M059J (cell line): Measurements from ENCODE around the gene FOXF2. TPM values are rescaled to one million over a fixed set of nuclear protein-coding genes. Genes with fewer than 3 reads are reported as not detected.

ENCODE experiments used
- DNase-seq: peaks from one replicate; pipeline ENCODE4 v3.0.0-alpha.2; 2012; ENCODE audit warnings: low read depth
- total RNA-seq: library from RNA; depleted of rRNA; stranded (reverse); fragments of >200 nt; shearing (Covaris generic); gene quantifications from 2 replicates; pipeline ENCODE4 v1.2.3, GENCODE V29; 2014

FOXF2 gene
- total RNA-seq, 1 experiment from 2014 or later: 2.7 TPM

DNA sequence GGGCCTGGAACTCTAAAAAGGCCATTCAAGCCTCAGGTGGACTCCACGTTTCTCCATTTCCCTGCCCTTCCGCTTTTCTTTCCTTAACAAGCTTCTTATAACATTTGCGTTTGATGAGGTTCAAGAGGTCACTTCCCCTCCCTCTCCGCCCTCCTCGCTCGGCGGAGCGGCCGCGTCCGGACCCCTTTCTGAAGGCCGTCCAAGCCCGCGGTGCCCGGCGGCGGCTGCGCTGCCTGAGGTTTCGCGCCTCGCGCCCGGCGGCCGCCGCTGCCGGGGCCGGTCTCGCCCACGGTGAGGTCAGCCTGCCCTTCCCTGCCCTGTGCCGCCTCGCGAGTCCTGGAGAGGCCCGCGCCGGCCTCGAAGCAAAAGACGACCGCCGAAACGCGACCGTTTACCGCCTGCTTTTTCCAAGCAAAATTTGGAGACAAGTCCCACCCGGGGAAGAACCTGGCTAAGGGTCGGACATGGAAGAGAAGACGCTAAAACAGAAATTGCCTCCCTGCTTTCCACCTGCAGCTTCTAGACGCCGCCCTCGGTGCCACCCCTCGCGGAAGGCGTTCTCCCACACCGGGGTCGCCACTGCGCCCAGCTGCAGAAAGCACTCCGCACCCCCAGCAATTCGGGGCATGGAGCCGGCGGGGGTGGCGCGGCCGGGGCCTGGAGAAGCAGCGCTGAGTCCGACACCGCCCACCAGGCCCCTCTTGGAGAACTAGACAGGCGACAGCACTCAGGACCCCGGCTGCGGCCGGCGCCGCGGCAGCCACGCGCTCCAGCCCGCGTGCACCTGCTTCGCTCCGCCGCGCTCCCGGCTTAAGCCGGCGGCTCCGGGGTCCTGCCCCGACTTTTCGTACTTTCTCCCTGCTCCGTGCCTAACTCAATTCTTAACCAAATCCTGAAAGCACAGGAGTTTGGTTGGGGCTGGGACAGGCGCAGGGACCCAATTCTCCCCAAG is 11.0 kb upstream of the FOXF2 start:
- no peak for DNase-seq

DNA sequence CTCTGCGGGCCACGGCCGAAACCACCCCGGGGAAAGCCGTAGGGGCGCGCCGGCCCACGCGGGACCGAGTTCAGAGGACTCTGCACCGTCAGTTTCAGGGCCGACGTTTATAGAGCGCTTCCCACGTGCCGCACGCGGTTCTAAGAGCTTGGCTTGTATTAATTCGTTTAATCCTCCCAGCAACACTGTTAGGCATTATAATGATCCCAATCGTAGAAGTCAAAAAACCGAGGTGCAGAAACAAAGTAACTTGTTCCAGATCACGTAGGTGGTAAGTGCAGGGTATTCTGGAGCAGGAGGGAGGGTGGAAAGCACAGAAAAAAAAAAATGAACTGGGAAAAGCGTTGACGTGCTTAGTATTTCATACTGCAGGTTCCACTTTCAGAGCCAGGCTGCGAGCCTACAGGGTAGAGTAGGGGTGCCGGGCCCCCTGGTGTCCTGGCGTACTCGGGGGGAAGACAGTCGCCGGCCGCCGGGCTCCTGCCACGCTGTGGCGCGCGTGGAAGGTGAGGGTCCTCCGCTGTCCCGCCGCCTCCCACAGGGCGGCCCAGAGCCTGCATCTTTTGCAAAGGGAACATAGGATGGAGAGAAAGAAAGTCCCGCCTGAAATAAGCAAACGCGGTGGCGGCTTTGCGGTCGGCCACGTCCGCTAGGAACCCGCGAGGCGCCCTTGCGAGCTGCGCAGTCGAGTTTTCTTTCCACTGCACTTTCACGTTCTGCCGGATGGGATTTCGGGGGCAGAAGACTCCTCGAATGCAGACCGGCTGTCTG is 10.2 kb upstream of the FOXF2 start:
- DNase-seq: no peak

DNA sequence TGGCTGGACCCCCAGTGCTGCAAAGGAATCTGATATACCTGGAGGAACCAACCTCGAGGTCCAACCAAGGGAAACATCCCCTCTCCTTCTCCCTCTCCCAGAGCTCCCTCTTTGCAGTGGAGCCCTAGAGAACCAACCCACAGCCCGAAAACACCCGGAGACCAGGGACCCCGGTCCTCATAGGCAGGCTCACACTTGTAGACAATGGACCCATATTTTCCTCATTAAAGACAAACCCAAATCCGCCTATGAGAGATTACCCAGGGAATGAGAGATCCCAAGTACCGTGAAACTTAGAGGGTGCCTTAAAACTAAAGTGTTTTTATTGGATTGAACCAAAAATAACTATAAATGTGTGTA is 9.6 kb upstream of the FOXF2 start:
- no peak for DNase-seq

DNA sequence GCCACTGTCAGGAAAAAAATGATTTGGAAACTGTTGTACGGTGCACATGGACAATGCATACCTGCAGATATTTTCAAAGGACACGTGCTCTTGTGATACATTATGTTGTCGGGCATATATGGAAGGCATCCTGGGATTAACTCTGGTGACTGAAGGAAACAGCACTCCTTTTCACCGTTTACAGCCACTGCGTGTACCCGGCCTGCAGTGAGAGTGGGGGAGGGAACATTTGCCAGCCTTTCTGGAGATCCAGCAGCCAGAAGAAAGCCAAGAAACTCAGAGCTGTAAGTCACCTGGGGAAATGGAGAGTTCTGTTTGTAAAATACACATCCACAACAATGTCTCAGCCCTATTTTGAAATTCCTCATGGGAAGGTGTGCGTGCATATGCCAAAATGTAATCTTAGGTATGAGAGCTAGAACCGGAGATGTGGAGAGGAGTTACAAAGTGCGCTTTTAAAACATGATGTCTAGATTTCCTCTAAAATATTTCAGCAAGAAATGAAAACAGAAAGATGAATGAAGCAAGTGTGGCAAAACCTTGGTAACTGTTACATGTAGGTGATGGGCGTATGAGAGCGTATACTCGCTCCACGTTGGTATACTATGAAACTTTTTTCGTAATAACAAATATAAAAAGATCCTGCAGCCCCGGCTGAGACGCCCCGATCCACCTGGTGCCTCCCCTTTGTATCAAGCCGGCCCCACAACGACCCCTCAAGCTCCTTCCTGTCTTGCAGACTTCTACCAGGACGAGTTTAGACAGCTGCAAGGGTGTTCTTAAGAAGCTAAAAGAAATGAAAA is 8.6 kb upstream of the FOXF2 start:
- no peak for DNase-seq

DNA sequence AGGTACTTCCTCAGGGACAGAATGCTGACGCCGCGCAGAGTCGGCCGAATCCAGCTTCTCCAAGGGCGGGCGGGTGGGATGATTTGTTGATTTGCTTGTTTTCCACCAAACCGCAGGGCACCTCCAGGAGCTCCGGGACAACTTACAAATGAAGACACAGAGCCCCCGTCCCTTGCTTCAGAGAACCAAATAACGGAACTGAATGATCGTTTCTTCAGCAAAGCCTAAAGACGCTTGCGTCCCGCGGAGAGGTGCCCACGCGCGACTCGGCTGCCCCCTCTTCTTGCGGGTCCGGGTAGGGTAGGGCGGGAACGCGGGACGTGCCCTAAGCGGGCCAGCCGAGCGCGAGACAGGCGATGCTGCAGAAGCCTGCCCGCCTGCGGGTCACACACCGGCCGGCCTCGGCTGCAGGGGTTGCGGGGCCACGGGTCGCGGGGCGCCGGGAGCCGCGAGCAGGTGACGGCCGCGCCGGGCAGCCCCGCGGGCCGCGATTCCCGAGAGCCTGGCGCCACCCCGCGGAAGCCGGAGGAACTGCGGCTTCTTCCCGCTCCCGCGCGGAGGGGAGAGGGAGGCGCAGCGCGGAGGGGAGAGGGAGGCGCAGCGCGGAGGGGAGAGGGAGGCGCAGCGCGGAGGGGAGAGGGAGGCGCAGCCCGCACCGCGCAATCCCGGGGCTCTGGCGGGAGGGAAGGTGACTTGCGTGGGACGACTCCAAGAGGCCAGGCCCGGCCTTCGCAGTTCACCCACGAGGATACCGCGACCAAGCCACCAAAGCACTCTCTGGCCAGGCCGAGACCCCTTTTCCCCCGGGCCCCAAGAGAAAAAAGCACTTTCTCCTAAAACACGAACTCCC is 7.7 kb upstream of the FOXF2 start:
- DNase-seq: peak; percentile 49

DNA sequence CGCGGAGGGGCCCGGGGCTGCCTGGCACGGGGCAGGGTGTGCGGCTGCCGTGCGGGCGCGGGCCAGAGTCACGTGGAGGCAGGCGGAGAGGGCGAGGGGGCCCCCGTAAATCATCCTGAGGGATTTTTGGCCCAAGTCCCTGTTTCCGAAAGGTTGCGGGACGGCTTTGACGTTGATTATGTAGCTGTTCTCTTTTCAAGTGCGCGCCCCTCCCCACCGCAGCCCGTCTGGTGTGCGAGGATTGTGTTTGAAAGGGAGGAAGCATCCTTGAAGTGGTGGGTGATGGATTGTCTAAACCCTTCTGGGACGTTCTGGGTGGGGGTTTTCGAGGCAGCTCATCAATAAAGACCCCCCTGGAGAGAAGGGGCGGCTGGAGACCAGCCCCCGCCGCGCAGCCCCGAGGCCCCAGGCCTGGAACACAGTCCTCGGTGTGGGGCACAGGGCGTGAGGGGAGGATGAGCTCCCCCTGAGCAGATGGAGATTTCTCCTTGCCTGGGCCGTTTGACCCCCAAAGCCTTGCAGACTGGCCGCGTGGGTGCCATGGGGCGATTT is 7.0 kb upstream of the FOXF2 start:
- DNase-seq: no peak

DNA sequence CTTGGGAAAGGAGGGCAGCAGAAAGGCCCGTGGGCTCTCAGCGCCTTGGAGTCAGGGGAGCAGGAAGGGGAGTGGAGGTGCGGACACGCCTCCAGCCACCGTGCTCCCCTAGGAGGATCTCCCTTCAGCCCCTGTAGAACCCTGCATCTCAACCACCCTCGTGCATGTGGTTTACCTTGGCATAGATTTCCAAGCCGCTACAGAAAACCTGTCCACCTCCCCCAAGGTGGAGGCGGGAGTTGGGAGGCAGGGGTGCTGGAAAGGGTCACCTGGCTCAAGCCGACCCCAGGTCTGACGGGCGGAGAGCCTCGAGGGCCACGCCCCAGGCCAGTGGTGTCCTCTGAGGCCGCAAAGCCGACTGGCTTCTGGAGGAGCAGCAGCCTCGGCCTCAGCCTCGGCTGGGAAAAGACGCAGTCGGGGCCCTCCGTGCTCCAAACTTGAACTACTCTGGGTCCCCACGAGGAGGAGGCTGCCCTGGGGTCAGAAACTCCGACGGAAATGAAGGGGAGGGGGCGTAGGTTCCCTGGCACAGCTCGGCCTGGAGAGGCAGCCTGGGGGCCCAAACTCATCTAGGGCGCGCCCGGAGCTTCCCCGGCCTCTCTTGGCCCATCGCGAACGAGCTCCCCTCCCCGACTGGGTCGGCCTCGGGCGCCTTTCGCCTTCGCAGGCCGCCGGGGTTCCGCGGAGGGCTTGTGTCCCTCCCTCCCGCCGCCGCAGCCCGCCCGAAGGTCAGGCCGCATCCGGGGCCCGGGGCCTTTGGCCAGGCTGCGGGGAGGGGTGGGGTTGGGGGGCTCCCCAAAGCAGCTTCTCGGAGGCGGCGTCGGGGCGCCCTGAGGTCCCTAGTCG is 6.3 kb upstream of the FOXF2 start:
- DNase-seq: no peak

DNA sequence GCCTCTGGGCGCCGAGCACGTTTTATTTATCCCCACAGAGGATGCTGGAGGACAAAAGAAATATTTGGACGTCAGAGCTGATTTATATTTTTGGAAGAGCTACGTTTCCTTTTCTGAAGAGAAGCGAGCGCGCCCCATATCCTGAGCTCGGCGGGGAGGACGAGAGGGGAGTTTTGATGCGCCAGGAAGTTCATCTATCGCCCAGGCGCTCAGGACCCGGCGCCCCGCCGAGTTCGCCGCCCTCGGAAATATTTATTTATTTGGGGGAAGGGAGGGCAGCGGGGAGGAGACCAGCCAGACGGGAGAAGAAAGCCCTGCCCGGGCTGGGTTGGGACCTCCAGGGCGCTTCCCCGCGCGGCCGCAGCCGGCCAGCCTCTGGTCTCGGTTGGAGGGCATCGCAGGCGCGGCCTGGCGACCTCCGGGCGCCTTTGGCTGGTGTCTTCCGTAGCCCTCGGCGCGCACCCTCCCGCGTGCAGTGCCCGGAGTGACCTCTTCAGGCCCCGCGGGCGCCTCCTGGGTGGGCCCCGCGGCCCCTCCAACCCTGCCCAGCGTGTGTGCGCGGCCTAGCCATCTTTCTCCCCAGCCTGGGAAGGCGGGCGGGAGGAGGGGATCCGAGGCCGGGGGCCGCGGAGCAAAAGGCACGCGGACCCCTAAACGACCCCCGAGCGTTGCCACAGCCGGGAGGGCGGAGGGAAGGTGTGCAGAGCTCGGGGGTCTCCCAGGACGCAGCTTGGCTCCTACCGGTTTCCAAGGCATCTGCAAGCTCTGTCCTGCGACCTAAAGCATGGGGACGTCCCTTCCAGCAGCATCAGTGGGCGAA is 5.4 kb upstream of the FOXF2 start:
- no peak for DNase-seq

DNA sequence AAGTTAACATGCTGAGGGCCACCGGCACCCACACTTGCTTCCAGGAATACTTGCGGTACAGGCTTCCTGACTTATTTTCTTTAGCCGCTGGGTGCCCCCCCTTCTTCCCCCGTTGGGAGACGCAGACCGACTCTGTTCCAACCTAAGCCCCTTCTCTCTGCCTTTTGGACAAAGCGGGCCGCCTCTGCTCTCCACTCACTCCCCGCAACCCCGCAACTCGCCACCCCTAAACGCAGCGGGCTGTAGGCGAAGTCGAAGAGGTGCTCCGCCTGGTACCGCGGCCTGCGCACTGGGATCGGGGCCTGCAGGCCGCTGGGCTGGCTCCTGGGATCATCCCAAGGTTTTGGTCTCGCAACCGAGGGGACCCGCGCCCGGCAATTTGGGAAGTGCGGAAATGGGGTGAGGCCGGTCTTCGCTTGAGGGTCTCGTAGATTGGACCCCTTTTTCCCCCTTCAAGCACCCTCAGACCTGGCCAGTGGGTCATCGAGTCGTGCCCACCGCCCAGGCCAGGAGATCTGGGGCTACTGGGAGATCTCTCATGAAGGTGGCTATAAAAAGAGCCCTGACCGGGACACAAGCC is 4.7 kb upstream of the FOXF2 start:
- DNase-seq: no peak

DNA sequence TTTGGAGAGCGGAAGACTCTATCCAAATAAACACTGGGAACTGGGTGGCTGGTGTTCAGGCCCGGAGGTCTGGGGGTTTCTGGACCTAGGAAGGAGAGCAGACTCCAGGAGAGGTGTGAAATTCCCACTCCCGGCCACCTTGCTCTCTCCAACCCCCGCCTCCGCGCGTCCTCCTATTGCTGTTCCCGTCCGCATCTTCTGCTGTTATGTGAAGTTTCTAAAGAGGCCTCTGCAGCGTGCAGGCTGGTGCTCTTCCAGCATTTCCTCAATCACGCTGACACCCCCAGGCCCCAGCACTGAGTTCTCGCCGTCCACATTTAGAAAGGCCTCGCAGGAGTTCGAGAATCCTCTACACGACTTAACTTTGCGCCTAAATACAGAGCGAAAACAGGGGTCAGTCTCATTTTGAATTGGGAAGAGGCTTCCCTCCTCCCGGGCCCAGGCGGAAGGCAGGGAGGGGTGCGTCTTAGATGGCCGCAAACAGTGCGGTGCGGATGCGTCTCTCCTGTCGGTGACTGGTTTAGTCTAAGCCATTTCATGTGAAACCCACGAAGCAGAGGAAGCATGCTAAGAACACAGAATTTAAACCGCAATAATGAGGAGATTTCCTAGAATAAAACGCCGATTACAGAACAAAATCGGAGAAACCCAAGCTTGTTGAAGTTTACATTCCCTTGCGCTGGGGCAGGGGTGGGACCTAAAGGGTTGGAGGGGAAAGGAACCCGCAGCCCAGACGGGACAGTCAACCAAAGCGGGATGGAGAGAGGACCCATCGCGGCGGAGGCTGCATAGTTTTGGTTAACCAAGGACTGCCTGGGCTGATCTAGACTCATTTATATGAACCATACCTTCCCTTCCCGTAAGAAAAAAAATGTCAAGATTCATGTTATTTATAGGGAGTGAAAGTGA is 4.0 kb upstream of the FOXF2 start:
- DNase-seq: no peak

DNA sequence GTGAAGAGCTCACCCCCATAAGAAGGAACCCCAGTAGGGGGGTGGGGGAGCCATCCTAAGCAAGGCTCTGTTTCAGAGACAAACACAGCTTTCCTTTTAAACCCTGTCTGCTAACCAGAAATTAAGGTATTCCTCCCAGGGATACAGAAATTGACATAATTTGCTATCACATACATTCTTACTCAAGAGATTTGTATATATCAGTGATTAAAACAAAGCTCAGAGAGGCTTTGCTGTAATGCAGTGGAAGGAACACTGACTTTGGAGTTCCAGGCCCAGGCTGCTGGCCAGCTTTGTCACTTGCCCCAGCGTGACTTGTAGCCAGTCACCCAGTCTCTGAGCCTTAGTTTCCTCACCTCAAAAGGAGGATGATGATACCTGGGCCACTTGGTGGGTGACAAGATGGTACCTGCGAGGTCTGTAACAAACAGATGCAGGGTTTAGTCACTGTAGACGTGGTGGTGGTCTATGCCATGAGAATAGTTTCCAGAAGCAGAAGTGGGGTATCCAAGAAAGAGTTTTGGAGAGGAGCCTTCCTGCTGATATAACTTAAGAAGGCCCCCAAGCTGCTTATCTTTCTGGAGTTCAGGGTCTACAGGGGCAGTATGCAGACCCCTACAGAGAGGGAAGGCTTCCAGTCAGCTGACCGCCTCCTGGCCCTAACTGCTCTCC is 3.2 kb upstream of the FOXF2 start:
- no peak for DNase-seq

DNA sequence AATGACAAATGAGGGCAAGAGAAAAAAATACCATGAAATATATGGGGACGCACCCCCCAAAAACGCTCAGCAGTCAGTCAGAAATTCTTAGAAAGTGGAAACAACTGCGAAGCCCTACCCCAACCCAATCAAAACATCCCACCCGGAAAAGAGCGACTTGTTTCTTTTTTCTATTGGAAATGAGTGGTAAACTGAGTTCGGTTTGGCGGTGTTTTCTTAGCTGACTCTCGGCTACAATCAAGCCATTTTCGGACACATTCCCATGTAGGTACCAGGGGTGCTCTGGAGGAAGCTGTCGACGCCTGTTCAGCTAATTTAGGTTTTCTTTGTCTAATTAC is 1.9 kb upstream of the FOXF2 start:
- DNase-seq: no peak

DNA sequence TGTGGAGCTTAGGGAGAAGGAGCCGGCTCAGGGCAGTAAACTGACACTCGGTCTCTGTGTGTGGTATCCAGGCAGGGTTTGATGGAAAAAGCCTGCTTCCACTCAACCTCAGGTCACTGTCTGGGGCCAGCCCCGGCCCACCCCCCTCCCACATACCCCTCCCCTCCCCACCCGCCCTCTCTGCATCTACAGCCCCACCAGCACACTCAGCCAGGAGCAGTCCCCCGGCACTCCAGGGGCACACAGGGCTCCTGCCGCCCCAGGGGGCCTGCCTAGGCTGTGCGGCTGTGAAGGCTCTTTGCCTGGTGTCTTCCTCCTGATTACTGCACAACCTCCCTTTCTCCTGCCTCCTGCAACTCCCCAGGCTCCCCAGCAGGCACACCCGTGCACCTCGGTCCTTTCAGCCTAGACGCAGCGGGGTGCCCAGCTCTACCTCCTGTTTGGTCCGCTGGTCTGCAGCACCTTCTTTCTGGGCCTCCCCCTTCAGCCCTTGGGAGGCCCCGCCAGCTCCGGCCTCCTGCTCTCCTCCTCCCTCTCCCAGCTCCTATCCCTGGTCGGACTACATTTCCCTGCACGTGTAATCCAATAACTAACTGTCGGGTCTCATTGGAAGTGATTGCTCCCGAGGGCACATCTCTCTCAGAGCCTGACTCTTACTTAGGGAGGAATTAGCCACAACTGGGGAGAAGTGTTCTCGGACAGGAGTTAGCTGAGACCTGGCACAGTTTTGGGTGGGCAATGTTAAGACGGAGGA is 1.3 kb upstream of the FOXF2 start:
- DNase-seq: no peak

DNA sequence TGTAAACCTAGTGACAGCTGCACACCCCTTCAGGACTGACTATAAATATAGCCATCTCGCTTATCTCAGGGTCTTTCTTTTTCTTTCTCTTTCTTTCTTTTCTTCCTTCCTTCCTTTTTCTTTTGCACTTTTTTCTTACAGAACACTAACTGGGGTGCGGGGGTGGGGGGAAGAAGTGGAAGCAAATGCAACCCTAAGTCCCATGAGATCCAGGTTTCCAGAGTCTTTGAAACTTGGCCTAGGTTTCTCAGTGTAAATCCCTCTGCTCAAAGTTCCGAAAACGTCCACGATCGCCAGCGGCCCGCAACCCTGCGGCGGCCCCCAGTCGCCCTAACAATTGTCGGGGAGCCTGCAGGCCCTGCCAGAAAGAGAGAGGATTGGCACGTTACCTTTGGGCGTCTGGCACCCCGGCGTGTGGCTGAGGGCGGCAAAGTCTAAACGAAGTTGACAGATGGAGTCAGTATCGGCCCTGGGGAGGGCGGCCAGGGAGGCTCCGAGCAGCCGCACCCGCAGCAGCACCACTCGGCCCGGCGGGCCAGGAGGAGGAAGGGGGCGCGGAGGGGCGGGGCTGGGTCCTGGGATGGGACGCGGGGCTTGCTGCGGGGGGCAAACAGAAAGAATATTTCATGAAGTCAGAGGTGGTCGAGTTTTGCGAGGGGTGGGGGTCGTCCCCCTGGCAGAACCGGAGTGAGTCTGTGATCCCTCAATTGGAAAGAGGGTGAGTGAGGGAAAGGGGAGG is 577 bp upstream of the FOXF2 start:
- DNase-seq: no peak

DNA sequence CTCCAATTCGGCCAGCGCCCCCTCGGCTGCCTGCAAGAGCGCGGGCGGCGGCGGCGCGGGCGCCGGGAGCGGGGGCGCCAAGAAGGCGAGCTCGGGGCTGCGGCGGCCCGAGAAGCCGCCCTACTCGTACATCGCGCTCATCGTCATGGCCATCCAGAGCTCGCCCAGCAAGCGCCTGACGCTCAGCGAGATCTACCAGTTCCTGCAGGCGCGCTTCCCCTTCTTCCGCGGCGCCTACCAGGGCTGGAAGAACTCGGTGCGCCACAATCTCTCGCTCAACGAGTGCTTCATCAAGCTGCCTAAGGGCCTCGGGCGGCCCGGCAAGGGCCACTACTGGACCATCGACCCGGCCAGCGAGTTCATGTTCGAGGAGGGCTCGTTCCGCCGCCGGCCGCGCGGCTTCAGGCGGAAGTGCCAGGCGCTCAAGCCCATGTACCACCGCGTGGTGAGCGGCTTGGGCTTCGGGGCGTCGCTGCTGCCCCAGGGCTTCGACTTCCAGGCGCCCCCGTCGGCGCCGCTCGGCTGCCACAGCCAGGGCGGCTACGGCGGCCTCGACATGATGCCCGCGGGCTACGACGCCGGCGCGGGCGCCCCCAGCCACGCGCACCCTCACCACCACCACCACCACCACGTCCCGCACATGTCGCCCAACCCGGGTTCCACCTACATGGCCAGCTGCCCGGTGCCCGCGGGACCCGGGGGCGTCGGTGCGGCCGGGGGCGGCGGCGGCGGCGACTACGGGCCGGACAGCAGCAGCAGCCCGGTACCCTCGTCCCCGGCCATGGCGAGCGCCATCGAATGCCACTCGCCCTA is 963 bp downstream of the FOXF2 start:
- peak; percentile 62 for DNase-seq
